Ovary (tissue), 9 donors: ENCODE results near the gene ZNF789. TPM values are rescaled to one million over a fixed set of nuclear protein-coding genes. Genes with fewer than 3 reads are reported as not detected.

Experiments
- DNase-seq, 5 donors: peaks; one replicate each; pipeline ENCODE4 v3.0.0-alpha.2; 2019 to 2020
- H3K27ac ChIP-seq, 2 donors: fragments of 200-600 bp; one replicate each; pipeline versions ENCODE4 v1.5.1 to v1.8.0; 2019 to 2022
- H3K27me3 ChIP-seq: fragments of 200-600 bp; one replicate; pipeline ENCODE4 v1.8.0; 2022
- H3K36me3 ChIP-seq: fragments of 200-600 bp; sonication (generic); one replicate; pipeline ENCODE4 v1.5.1; 2019
- H3K4me1 ChIP-seq: one replicate; pipeline ENCODE4 v1.8.1; 2013; ENCODE audit warnings: mild to moderate bottlenecking, moderate library complexity; ENCODE audit not compliant: insufficient read depth
- H3K4me3 ChIP-seq: fragments of 200-600 bp; sonication (generic); one replicate; pipeline ENCODE4 v1.5.1; 2017
- H3K9me3 ChIP-seq, 2 donors: fragments of 200-600 bp in 1 of 2; sonication (generic) in 1 of 2; one replicate each; pipeline versions ENCODE4 v1.5.1 to v1.8.1; 2013 to 2019; ENCODE audit warnings: mild to moderate bottlenecking in 1 of 2, moderate library complexity in 1 of 2
- EP300 ChIP-seq: sonication (generic); formaldehyde crosslinking; IDR thresholded peaks from one replicate; pipeline ENCODE4 v1.6.1; 2017; ENCODE audit warnings: antibody characterized with exemption
- POLR2A ChIP-seq: fragments of 450-650 bp; IDR thresholded peaks from one replicate; pipeline ENCODE4 v1.6.1; 2017; ENCODE audit warnings: antibody characterized with exemption, mild to moderate bottlenecking, moderate library complexity
- WGBS, 3 donors: extraction: QIAGEN DNeasy Blood & Tissue Kit in 1 of 3; methylation state at CpG; one replicate each; pipeline versions ENCODE4 v1.1.5 to v1.1.7; 2013 to 2017; 5-methylcytosine and 5-hydroxymethylcytosine counted together
- intact Hi-C, 4 donors: fragments of 100-400 bp; cut with DNase I; formaldehyde crosslinking; loops; one replicate each; pipeline versions ENCODE4 v1.11.0 to v1.15.1; 2022 to 2023
- polyA plus RNA-seq, 2 donors: library from polyadenylated mRNA; stranded (reverse); fragments of 200-250 nt in 1 of 2; fragments of 350-450 nt in 1 of 2; fragmentation: Illumina TruSeq in 1 of 2; extraction: RNeasy Lipid Tissue Mini Kit (QIAGEN cat#74804) in 1 of 2; gene quantifications; one replicate each; pipeline ENCODE4 v1.2.3, GENCODE V29; 2013 to 2014
- total RNA-seq, 7 donors: library from RNA; depleted of rRNA in 2 of 7; stranded (reverse); fragments of >200 nt in 2 of 7; fragmentation: NEBNext Ultra II Directional in 3 of 7; extraction: Animal tissue kit (Norgen Biotek cat#: 25700) in 3 of 7; gene quantifications; one replicate each; pipeline versions ENCODE4 v1.1.0 to v1.2.4, GENCODE V29; 2016 to 2023
- TF ChIP-seq, protein P1 (sequence below), 3 donors: fragments of 450-650 bp in 2 of 3; fragments of 200-600 bp in 1 of 3; IDR thresholded peaks; one replicate each; pipeline versions ENCODE4 v1.5.1 to v1.8.0; 2016 to 2022; ENCODE audit warnings: antibody characterized with exemption in 3 of 3, mild to moderate bottlenecking in 1 of 3
- donor health status: DM: no; HTN: no; CAD: no; lungs with moderate emphysema.
- donor health status: DM: no; HTN: no; CAD: no.
- donor health status: Bipolar disorder and iron deficiency.
- donor health status: DM: yes; HTN: yes; CAD: no.
- donor health status: DM: no; HTN: no; CAD: no.
- donor health status: DM: yes; HTN: yes; CAD: no.

Gene ZNF789
- total and polyA plus RNA-seq, 9 donors = 4.4 to 15.8 (median 10.1) TPM

DNA sequence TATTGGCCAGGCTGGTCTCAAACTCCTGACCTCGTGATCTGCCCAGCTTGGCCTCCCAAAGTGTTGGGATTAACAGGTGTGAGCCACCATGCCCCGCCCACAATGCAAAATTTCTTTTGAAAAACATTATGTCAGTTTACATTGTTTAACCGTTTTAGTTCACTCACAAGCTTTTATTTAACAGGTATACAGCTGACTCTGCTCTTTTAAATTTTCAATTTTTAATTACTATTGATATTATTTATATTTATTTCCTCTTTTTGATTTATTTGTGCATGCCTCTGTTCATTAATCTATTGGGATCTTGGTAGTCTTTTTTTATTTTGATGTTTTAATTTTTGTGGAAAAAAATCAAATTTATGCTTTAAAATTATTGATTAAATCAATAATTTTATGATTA lies 48.7 kb downstream of the ZNF789 start:
- DNase-seq = no peak
- intact Hi-C loops = no loop called here
- no peaks in the 10 kb centered on the region for H3K36me3 ChIP-seq

DNA sequence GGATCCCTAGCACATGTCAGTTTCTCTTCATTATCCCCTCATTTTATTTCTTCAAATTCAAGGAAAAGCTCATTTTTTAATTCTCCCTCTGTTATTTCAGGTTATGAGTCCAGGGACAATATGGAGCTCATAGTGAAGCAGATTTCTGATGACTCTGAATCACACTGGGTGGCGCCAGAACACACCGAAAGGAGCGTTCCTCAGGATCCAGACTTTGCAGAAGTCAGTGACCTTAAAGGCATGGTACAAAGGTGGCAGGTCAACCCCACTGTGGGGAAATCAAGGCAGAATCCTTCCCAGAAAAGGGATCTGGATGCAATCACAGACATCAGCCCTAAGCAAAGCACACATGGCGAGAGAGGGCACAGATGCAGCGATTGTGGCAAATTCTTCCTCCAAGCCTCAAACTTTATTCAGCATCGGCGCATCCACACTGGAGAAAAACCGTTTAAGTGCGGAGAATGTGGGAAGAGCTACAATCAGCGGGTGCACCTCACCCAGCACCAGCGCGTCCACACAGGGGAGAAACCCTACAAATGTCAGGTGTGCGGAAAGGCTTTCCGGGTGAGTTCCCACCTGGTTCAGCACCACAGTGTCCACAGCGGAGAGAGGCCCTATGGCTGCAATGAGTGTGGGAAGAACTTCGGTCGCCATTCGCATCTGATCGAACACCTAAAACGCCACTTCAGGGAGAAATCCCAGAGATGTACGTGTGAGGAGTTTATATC lies 53.2 kb downstream of the ZNF789 start:
- H3K36me3 ChIP-seq = no peaks in the 10 kb centered on the region
- TF ChIP-seq, protein P1, sequence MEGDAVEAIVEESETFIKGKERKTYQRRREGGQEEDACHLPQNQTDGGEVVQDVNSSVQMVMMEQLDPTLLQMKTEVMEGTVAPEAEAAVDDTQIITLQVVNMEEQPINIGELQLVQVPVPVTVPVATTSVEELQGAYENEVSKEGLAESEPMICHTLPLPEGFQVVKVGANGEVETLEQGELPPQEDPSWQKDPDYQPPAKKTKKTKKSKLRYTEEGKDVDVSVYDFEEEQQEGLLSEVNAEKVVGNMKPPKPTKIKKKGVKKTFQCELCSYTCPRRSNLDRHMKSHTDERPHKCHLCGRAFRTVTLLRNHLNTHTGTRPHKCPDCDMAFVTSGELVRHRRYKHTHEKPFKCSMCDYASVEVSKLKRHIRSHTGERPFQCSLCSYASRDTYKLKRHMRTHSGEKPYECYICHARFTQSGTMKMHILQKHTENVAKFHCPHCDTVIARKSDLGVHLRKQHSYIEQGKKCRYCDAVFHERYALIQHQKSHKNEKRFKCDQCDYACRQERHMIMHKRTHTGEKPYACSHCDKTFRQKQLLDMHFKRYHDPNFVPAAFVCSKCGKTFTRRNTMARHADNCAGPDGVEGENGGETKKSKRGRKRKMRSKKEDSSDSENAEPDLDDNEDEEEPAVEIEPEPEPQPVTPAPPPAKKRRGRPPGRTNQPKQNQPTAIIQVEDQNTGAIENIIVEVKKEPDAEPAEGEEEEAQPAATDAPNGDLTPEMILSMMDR (IDR thresholded peaks at IDR 0.05) = no peak
- TF ChIP-seq POLR2A = no peak
- TF ChIP-seq EP300 = no peak
- no peak overlapping the region for H3K27ac ChIP-seq

More for the DNA sequence above, 48.7 kb downstream of the ZNF789 start:
- WGBS, 3 donors = 93 to 95% (median 95%) methylated on average over 3 of the region's 3 CpGs
- no peak overlapping the region for H3K27ac ChIP-seq
- H3K4me3 ChIP-seq = no peak overlapping the region
- no peaks in the 10 kb centered on the region for H3K9me3 ChIP-seq
- H3K4me1 ChIP-seq = no peaks in the 10 kb centered on the region
- TF ChIP-seq POLR2A (no peak), EP300 (no peak)
- TF ChIP-seq, protein P1 (IDR thresholded peaks at IDR 0.05) = no peak
- H3K27me3 ChIP-seq = no peaks in the 10 kb centered on the region

DNA sequence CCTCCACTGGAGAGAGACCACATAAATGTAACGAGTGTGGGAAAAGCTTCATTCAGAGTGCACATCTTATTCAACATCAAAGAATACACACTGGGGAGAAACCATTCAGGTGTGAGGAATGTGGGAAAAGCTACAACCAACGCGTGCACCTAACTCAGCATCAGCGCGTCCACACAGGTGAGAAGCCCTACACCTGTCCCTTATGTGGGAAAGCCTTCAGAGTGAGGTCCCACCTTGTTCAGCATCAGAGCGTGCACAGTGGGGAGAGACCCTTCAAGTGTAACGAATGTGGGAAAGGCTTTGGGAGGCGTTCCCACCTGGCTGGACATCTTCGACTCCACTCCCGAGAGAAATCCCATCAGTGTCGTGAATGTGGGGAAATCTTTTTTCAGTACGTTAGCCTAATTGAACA lies 58.7 kb downstream of the ZNF789 start:
- 98 to 99% (median 99%) methylated on average over 12 of the region's 12 CpGs for WGBS, 3 donors
- peak in 1 of 5 donors; percentile 11 for DNase-seq
- no peaks in the 10 kb centered on the region for H3K36me3 ChIP-seq

More for the DNA sequence above, 53.2 kb downstream of the ZNF789 start:
- 94 to 95% (median 95%) methylated on average over 21 of the region's 21 CpGs for WGBS, 3 donors
- Histone ChIP-seq H3K4me3 (no peak overlapping the region), H3K27me3 (no peaks in the 10 kb centered on the region), H3K9me3 (peaks cover 0 to 21% of the 10 kb centered on the region in 2 donors), H3K4me1 (no peaks in the 10 kb centered on the region)
- intact Hi-C loops = no loop called here
- peak in 1 of 5 donors; percentile 17 for DNase-seq

DNA sequence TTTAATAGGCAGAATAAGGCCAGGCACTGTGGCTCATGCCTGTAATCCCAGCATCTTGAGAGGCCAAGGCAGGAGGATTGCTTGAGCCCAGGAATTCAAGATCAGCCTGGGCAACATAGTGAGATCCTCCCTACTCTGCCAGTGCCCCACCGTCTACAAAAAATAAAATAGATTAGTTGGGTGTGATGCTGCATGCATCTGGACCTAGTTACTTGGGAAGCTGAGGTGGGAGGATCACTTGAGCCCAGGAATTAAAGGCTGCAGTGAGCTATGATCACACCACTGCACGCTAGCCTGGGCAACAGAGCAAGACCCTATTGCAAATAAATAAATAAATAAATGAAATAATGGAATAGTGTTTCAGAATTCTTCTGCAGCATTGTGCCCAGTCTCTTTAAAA lies 63.0 kb downstream of the ZNF789 start:
- H3K9me3 ChIP-seq = peaks cover 0 to 24% of the 10 kb centered on the region in 2 donors
- WGBS, 3 donors = 94 to 96% (median 96%) methylated on average over 2 of the region's 2 CpGs
- TF ChIP-seq, protein P1 (IDR thresholded peaks at IDR 0.05) = no peak
- TF ChIP-seq POLR2A = no peak
- no peak for TF ChIP-seq EP300

More for the DNA sequence above, 58.7 kb downstream of the ZNF789 start:
- H3K9me3 ChIP-seq = peaks cover 0 to 43% of the 10 kb centered on the region in 2 donors
- H3K27ac ChIP-seq = no peak overlapping the region
- TF ChIP-seq POLR2A (no peak), EP300 (no peak)
- TF ChIP-seq, protein P1 (IDR thresholded peaks at IDR 0.05) = no peak
- no peaks in the 10 kb centered on the region for H3K27me3 ChIP-seq
- H3K4me3 ChIP-seq = no peak overlapping the region
- intact Hi-C loops = no loop called here
- H3K4me1 ChIP-seq = no peaks in the 10 kb centered on the region

More for the DNA sequence above, 63.0 kb downstream of the ZNF789 start:
- no peak overlapping the region for H3K27ac ChIP-seq
- intact Hi-C loops = no loop called here
- H3K36me3 ChIP-seq = no peaks in the 10 kb centered on the region
- no peak for DNase-seq
- H3K4me3 ChIP-seq = no peak overlapping the region
- H3K4me1 ChIP-seq = no peaks in the 10 kb centered on the region
- H3K27me3 ChIP-seq = no peaks in the 10 kb centered on the region

Other genes starting within 250 kb of the ZNF789 start
- not detected for gene MYH16, start 200.1 kb upstream of the ZNF789 start, total RNA-seq
- gene MYH16, start 200.1 kb upstream of the ZNF789 start, polyA plus RNA-seq = not detected
- gene ARPC1A, start 147.0 kb upstream of the ZNF789 start, total RNA-seq = 100 to 1,000 TPM in 5 of 7 donors, 10 to 100 TPM in 2; 83.7 to 134 (median 112) TPM
- 100 to 1,000 TPM in 1 of 2 donors, 10 to 100 TPM in 1; 98.1 to 138 TPM for gene ARPC1A, start 147.0 kb upstream of the ZNF789 start, polyA plus RNA-seq
- gene ARPC1B, start 98.2 kb upstream of the ZNF789 start, total RNA-seq = 10 to 100 TPM; 24.2 to 82.5 (median 42.9) TPM
- gene ARPC1B, start 98.2 kb upstream of the ZNF789 start, polyA plus RNA-seq = 10 to 100 TPM; 63.4 to 77.9 TPM
- gene PDAP1, start 64.3 kb upstream of the ZNF789 start, total RNA-seq = 10 to 100 TPM; 31.1 to 90.0 (median 83.9) TPM
- 100 to 1,000 TPM in 1 of 2 donors, 10 to 100 TPM in 1; 81.5 to 155 TPM for gene PDAP1, start 64.3 kb upstream of the ZNF789 start, polyA plus RNA-seq
- 10 to 100 TPM; 44.4 to 96.4 (median 53.4) TPM for gene BUD31, start 63.9 kb upstream of the ZNF789 start, total RNA-seq
- gene BUD31, start 63.9 kb upstream of the ZNF789 start, polyA plus RNA-seq = 100 to 1,000 TPM in 1 of 2 donors, 10 to 100 TPM in 1; 75.6 to 157 TPM
- gene PTCD1, start 34.1 kb upstream of the ZNF789 start, total RNA-seq = 1 to 10 TPM; 3.9 to 8.3 (median 7.3) TPM
- gene PTCD1, start 34.1 kb upstream of the ZNF789 start, polyA plus RNA-seq = 1 to 10 TPM; 3.5 to 7.5 TPM
- gene CPSF4, start 33.9 kb upstream of the ZNF789 start, total RNA-seq = 10 to 100 TPM; 12.1 to 40.9 (median 32.9) TPM
- 10 to 100 TPM; 10.7 to 36.4 TPM for gene CPSF4, start 33.9 kb upstream of the ZNF789 start, polyA plus RNA-seq
- 100 to 1,000 TPM; 122 to 415 (median 142) TPM for gene ATP5MF, start 6.7 kb upstream of the ZNF789 start, total RNA-seq
- 100 to 1,000 TPM; 418 to 456 TPM for gene ATP5MF, start 6.7 kb upstream of the ZNF789 start, polyA plus RNA-seq
- 10 to 100 TPM; 29.5 to 43.8 (median 36.7) TPM for gene ZNF394, start 27.4 kb downstream of the ZNF789 start, total RNA-seq
- 10 to 100 TPM; 19.2 to 23.1 TPM for gene ZNF394, start 27.4 kb downstream of the ZNF789 start, polyA plus RNA-seq
- 10 to 100 TPM in 1 of 7 donors, 1 to 10 TPM in 6; 5.4 to 12.1 (median 8.6) TPM for gene ZKSCAN5, start 31.8 kb downstream of the ZNF789 start, total RNA-seq
- gene ZKSCAN5, start 31.8 kb downstream of the ZNF789 start, polyA plus RNA-seq = 10 to 100 TPM in 1 of 2 donors, 1 to 10 TPM in 1; 5.2 to 10.5 TPM
- gene FAM200A, start 79.2 kb downstream of the ZNF789 start, total RNA-seq = 10 to 100 TPM in 2 of 7 donors, 1 to 10 TPM in 5; 6.4 to 13.5 (median 9.0) TPM
- 1 to 10 TPM; 7.5 to 8.9 TPM for gene FAM200A, start 79.2 kb downstream of the ZNF789 start, polyA plus RNA-seq
- gene ZNF655, start 85.8 kb downstream of the ZNF789 start, total RNA-seq = 10 to 100 TPM; 48.7 to 68.5 (median 62.4) TPM
- gene ZNF655, start 85.8 kb downstream of the ZNF789 start, polyA plus RNA-seq = 10 to 100 TPM; 33.0 to 44.6 TPM
- gene TMEM225B, start 125.4 kb downstream of the ZNF789 start, total RNA-seq = 1 to 10 TPM in 4 of 7 donors, under 1 TPM in 3; 0.25 to 3.5 (median 1.2) TPM
- 1 to 10 TPM in 1 of 2 donors, under 1 TPM in 1; 0.84 to 1.7 TPM for gene TMEM225B, start 125.4 kb downstream of the ZNF789 start, polyA plus RNA-seq
- 10 to 100 TPM; 10.2 to 21.1 (median 18.2) TPM for gene ZSCAN25, start 144.1 kb downstream of the ZNF789 start, total RNA-seq
- gene ZSCAN25, start 144.1 kb downstream of the ZNF789 start, polyA plus RNA-seq = 10 to 100 TPM in 1 of 2 donors, 1 to 10 TPM in 1; 9.8 to 10.7 TPM
- 10 to 100 TPM in 1 of 7 donors, 1 to 10 TPM in 3, under 1 TPM in 3; 0.20 to 34.5 (median 1.9) TPM for gene CYP3A5, start 207.1 kb downstream of the ZNF789 start, total RNA-seq
- gene CYP3A5, start 207.1 kb downstream of the ZNF789 start, polyA plus RNA-seq = 1 to 10 TPM in 1 of 2 donors, under 1 TPM in 1; 0.45 to 1.3 TPM